DND-41 (cell line): ENCODE measurements around the gene OR12D2.
A peak's percentile ranks its signal among the peaks of the same experiment; 100 is the strongest.
"Not testable (repeated sequence)": the region's sequence is repeated elsewhere in the genome, so short reads cannot be mapped to it uniquely, and the experiment has no call there.

Experiments used
- ATAC-seq: fragments of 200-7000 bp; cut with Tn5 transposase; 3 replicates; pipeline ENCODE4 v1.9.1; 2021; ENCODE audit warnings: low read depth; ENCODE audit not compliant: insufficient read depth
- DNase-seq: peaks from one replicate; pipeline ENCODE4 v3.0.0-alpha.2; 2020
- H2AFZ ChIP-seq: 2 replicates; pipeline ENCODE4 v1.6.0; 2012; ENCODE audit warnings: low read depth, low read length
- H3K27ac ChIP-seq: 2 replicates; pipeline ENCODE4 v1.5.1; 2012; ENCODE audit warnings: low read length, inconsistent platforms
- H3K27me3 ChIP-seq: fragments of 200-600 bp; sonication (generic); 2 replicates; pipeline ENCODE4 v1.6.0; 2012; ENCODE audit warnings: low read length, mild to moderate bottlenecking, inconsistent platforms; ENCODE audit not compliant: insufficient read depth, poor library complexity
- H3K36me3 ChIP-seq: 2 replicates; pipeline ENCODE4 v1.5.1; 2012; ENCODE audit warnings: low read length, inconsistent platforms; ENCODE audit not compliant: insufficient read depth
- H3K4me1 ChIP-seq: 2 replicates; pipeline ENCODE4 v1.5.1; 2012; ENCODE audit warnings: mild to moderate bottlenecking, low read length; ENCODE audit not compliant: insufficient read depth
- H3K4me2 ChIP-seq: 2 replicates; pipeline ENCODE4 v1.6.0; 2012; ENCODE audit warnings: mild to moderate bottlenecking, moderate library complexity, low read length, inconsistent platforms; ENCODE audit not compliant: insufficient read depth
- H3K4me3 ChIP-seq, 2 experiments: fragments of 200-600 bp in 1 of 2; shearing (Covaris generic) in 1 of 2; 2 replicates each; pipeline ENCODE4 v1.5.1; 2012 to 2016; ENCODE audit warnings: inconsistent platforms in 2 of 2, low read length in 2 of 2, mild to moderate bottlenecking in 2 of 2, low read depth in 1 of 2, moderate library complexity in 1 of 2
- H3K79me2 ChIP-seq: 2 replicates; pipeline ENCODE4 v1.6.0; 2012; ENCODE audit warnings: low read length, inconsistent platforms; ENCODE audit not compliant: insufficient read depth
- H3K9ac ChIP-seq: 2 replicates; pipeline ENCODE4 v1.6.0; 2012; ENCODE audit warnings: low read depth, mild to moderate bottlenecking, inconsistent platforms, low read length, moderate library complexity
- H3K9me3 ChIP-seq: 2 replicates; pipeline ENCODE4 v1.5.1; 2012; ENCODE audit warnings: low read length, moderate library complexity, mild to moderate bottlenecking, inconsistent platforms; ENCODE audit not compliant: insufficient read depth, severe bottlenecking
- H4K20me1 ChIP-seq: 2 replicates; pipeline ENCODE4 v1.6.0; 2012; ENCODE audit warnings: low read length; ENCODE audit not compliant: insufficient read depth
- EZH2 ChIP-seq: IDR thresholded peaks from 3 replicates; pipeline ENCODE4 v1.6.1; 2012; ENCODE audit warnings: borderline replicate concordance, low read depth, mild to moderate bottlenecking, moderate library complexity, low read length, inconsistent platforms; ENCODE audit not compliant: severe bottlenecking
- TF ChIP-seq, protein P1 (sequence below): IDR thresholded peaks from 2 replicates; pipeline ENCODE4 v1.5.1; 2012; ENCODE audit warnings: borderline replicate concordance, low read length, moderate library complexity, mild to moderate bottlenecking; ENCODE audit not compliant: poor library complexity, severe bottlenecking; ENCODE audit errors: extremely low read depth

The OR12D2 gene

DNA sequence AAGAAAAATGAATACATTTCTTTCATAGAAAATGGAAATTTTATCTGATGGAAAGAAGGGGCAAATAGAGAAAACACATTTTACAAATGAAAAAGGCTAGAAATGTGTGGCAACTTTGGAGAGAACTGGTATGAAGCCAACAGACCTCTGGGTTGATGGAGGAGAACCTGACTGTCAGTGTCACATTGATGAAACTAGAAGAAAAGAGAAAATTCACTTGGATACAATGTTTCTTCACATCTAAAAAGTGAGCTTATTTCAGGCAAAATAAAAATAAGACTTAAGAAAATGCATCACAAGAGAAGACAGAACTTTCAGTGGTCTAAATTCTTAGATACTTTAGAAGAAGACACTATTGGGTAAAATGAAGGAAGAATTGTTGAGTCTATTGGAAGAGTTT lies at the start of gene OR12D2:
Gene OR12D2 (plus strand): TSS at position 301 of the 400 bp plus-strand sequence. CDS start 1,069 bp downstream, outside the sequence.
- Histone ChIP-seq H3K27ac (no peak within 1 kb of the TSS), H2AFZ (no peak within 1 kb of the TSS), H3K9ac (no peak within 1 kb of the TSS), H3K27me3 (no peaks in the 10 kb centered on the region), H3K79me2 (no peaks in the 10 kb centered on the region), H3K4me3 (no peak within 1 kb of the TSS), H3K36me3 (no peaks in the 10 kb centered on the region), H4K20me1 (no peaks in the 10 kb centered on the region), H3K4me1 (no peaks in the 10 kb centered on the region), H3K9me3 (no peaks in the 10 kb centered on the region), H3K4me2 (no peak within 1 kb of the TSS)
- ATAC-seq (no peak), DNase-seq (no peak)
- no peak for TF ChIP-seq EZH2
- TF ChIP-seq, protein P1, sequence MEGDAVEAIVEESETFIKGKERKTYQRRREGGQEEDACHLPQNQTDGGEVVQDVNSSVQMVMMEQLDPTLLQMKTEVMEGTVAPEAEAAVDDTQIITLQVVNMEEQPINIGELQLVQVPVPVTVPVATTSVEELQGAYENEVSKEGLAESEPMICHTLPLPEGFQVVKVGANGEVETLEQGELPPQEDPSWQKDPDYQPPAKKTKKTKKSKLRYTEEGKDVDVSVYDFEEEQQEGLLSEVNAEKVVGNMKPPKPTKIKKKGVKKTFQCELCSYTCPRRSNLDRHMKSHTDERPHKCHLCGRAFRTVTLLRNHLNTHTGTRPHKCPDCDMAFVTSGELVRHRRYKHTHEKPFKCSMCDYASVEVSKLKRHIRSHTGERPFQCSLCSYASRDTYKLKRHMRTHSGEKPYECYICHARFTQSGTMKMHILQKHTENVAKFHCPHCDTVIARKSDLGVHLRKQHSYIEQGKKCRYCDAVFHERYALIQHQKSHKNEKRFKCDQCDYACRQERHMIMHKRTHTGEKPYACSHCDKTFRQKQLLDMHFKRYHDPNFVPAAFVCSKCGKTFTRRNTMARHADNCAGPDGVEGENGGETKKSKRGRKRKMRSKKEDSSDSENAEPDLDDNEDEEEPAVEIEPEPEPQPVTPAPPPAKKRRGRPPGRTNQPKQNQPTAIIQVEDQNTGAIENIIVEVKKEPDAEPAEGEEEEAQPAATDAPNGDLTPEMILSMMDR: no peak

GRCh38 chr6:29349348-29349747 lies 46.1 kb upstream of the OR12D2 start:
- DNase-seq, H3K27me3 ChIP-seq, H2AFZ ChIP-seq, H3K4me2 ChIP-seq, H3K4me1 ChIP-seq, H3K9me3 ChIP-seq, ATAC-seq, H3K79me2 ChIP-seq, H3K36me3 ChIP-seq, H4K20me1 ChIP-seq, H3K4me3 ChIP-seq, H3K9ac ChIP-seq, H3K27ac ChIP-seq: not testable (repeated sequence)

DNA sequence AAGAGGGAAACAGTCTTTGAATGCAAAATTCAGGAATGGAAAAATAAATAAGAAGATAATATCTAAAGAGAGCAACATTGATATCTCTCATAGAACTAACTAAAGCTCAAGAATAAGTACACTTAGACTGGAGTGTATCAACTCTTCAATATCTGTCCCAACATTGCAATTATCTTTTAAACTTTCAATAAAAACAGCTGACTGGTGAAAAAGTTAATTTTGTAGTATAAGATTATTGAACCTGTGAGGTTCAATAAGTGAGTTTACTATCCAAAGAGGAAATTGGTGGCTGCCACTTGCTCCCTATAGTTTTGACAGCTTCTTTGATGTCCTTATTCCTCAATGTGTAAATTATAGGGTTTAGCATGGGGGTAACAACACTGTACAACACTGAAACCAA lies 40.5 kb upstream of the OR12D2 start:
- H3K79me2 ChIP-seq: no peaks in the 10 kb centered on the region
- H3K9me3 ChIP-seq: no peaks in the 10 kb centered on the region
- H3K27me3 ChIP-seq: peaks cover 7% of the 10 kb centered on the region
- no peak overlapping the region for H3K4me2 ChIP-seq
- H4K20me1 ChIP-seq: no peaks in the 10 kb centered on the region
- no peak for ATAC-seq
- H3K27ac ChIP-seq: no peak overlapping the region
- no peak overlapping the region for H2AFZ ChIP-seq
- no peak overlapping the region for H3K9ac ChIP-seq
- H3K36me3 ChIP-seq: no peaks in the 10 kb centered on the region
- TF ChIP-seq, protein P1: no peak
- TF ChIP-seq EZH2: no peak
- no peak overlapping the region for H3K4me3 ChIP-seq
- no peak for DNase-seq
- H3K4me1 ChIP-seq: no peaks in the 10 kb centered on the region

GRCh38 chr6:29355603-29356002 lies 39.8 kb upstream of the OR12D2 start:
- Histone ChIP-seq H3K27me3 (peaks cover 7% of the 10 kb centered on the region), H3K27ac (no peak overlapping the region), H3K4me1 (no peaks in the 10 kb centered on the region), H3K79me2 (no peaks in the 10 kb centered on the region), H3K9me3 (no peaks in the 10 kb centered on the region), H3K4me2 (no peak overlapping the region), H3K4me3 (no peak overlapping the region), H4K20me1 (no peaks in the 10 kb centered on the region), H2AFZ (no peak overlapping the region), H3K9ac (no peak overlapping the region), H3K36me3 (no peaks in the 10 kb centered on the region)
- no peak for ATAC-seq
- no peak for TF ChIP-seq EZH2
- TF ChIP-seq, protein P1: peak; percentile 8
- DNase-seq: no peak
